Measurements from ENCODE around the gene PSMD4.
"Not testable (repeated sequence)": the region's sequence is repeated elsewhere in the genome, so short reads cannot be mapped to it uniquely, and the experiment has no call there.

Gene PSMD4

GRCh38 chr1:151251656-151252470 is 2.7 kb upstream of the PSMD4 start:
- H3K36me3 ChIP-seq (replicated peaks): peaks cover 27% of the 10 kb centered on the region
- DNase-seq (ENCODE audit: low spot score in 2 of 2): peak; percentile 77 to 96
- H3K4me3 ChIP-seq: no peak overlapping the region
- in situ Hi-C loops (cut with MboI; ENCODE audit: low sequenced_read_pairs): no loop called here
- no peaks in the 10 kb centered on the region for H3K9me3 ChIP-seq
- H3K4me1 ChIP-seq: peaks cover 4% of the 10 kb centered on the region
- no peaks in the 10 kb centered on the region for H3K27me3 ChIP-seq (ENCODE audit: low read depth)

- no peak for DNase-seq (ENCODE audit: low spot score in 2 of 2)
- in situ Hi-C loops (cut with MboI; ENCODE audit: low sequenced_read_pairs): no loop called here
- Histone ChIP-seq H3K36me3 (replicated peaks) (peaks cover 3% of the 10 kb centered on the region; the same call in 1 of the 2 replicates), H3K9me3 (no peaks in the 10 kb centered on the region), H3K4me3 (peak overlapping the region; percentile 92), H3K4me1 (peaks cover 4% of the 10 kb centered on the region), H3K27me3 (ENCODE audit: low read depth) (no peaks in the 10 kb centered on the region)
These were observed 847 bp downstream of the PSMD4 start for GRCh38 chr1:151255381-151255780.

GRCh38 chr1:151259351-151259750 is 4.8 kb downstream of the PSMD4 start:
- H3K36me3 ChIP-seq (replicated peaks): peaks cover 30% of the 10 kb centered on the region
- peaks cover under 1% of the 10 kb centered on the region for H3K4me1 ChIP-seq
- DNase-seq (ENCODE audit: low spot score in 2 of 2): no peak
- H3K9me3 ChIP-seq: no peaks in the 10 kb centered on the region
- no peaks in the 10 kb centered on the region for H3K27me3 ChIP-seq (ENCODE audit: low read depth)
- H3K4me3 ChIP-seq: no peak overlapping the region
- in situ Hi-C loops (cut with MboI; ENCODE audit: low sequenced_read_pairs): no loop called here

GRCh38 chr1:151265446-151266236 is 11.1 kb downstream of the PSMD4 start:
- H3K4me1 ChIP-seq: no peaks in the 10 kb centered on the region
- no peak for DNase-seq (ENCODE audit: low spot score in 2 of 2)
- no peak overlapping the region for H3K4me3 ChIP-seq
- H3K27me3 ChIP-seq (ENCODE audit: low read depth): no peaks in the 10 kb centered on the region
- H3K9me3 ChIP-seq: no peaks in the 10 kb centered on the region
- in situ Hi-C loops (cut with MboI; ENCODE audit: low sequenced_read_pairs): no loop called here
- H3K36me3 ChIP-seq (replicated peaks): peaks cover 70% of the 10 kb centered on the region

GRCh38 chr1:151266315-151266714 is 11.8 kb downstream of the PSMD4 start:
- H3K4me3 ChIP-seq: no peak overlapping the region

GRCh38 chr1:151266821-151267220 is 12.3 kb downstream of the PSMD4 start:
- no peaks in the 10 kb centered on the region for H3K4me1 ChIP-seq
- H3K27me3 ChIP-seq (ENCODE audit: low read depth): no peaks in the 10 kb centered on the region
- peaks cover 67% of the 10 kb centered on the region for H3K36me3 ChIP-seq (replicated peaks)
- H3K9me3 ChIP-seq: no peaks in the 10 kb centered on the region
- DNase-seq (ENCODE audit: low spot score in 2 of 2): no peak
- in situ Hi-C loops (cut with MboI; ENCODE audit: low sequenced_read_pairs): no loop called here
- H3K4me3 ChIP-seq: no peak overlapping the region

More at GRCh38 chr1:151266315-151266714, 11.8 kb downstream of the PSMD4 start:
- H3K9me3 ChIP-seq: no peaks in the 10 kb centered on the region
- no peaks in the 10 kb centered on the region for H3K4me1 ChIP-seq
- H3K27me3 ChIP-seq (ENCODE audit: low read depth): no peaks in the 10 kb centered on the region
- in situ Hi-C loops (cut with MboI; ENCODE audit: low sequenced_read_pairs): no loop called here
- no peak for DNase-seq (ENCODE audit: low spot score in 2 of 2)
- H3K36me3 ChIP-seq (replicated peaks): peaks cover 70% of the 10 kb centered on the region

- Histone ChIP-seq H3K27me3 (ENCODE audit: low read depth) (no peaks in the 10 kb centered on the region), H3K36me3 (replicated peaks) (peaks cover 61% of the 10 kb centered on the region), H3K4me1 (no peaks in the 10 kb centered on the region), H3K4me3 (no peak overlapping the region), H3K9me3 (no peaks in the 10 kb centered on the region)
- in situ Hi-C loops (cut with MboI; ENCODE audit: low sequenced_read_pairs): no loop called here
- no peak for DNase-seq (ENCODE audit: low spot score in 2 of 2)
These were observed 13.2 kb downstream of the PSMD4 start for GRCh38 chr1:151267760-151268159.

- Histone ChIP-seq H3K4me1 (no peaks in the 10 kb centered on the region), H3K9me3 (no peaks in the 10 kb centered on the region), H3K27me3 (ENCODE audit: low read depth) (no peaks in the 10 kb centered on the region), H3K36me3 (replicated peaks) (peaks cover 10% of the 10 kb centered on the region), H3K4me3 (no peak overlapping the region)
- in situ Hi-C loops (cut with MboI; ENCODE audit: low sequenced_read_pairs): no loop called here
- no peak for DNase-seq (ENCODE audit: low spot score in 2 of 2)
These were observed 19.5 kb downstream of the PSMD4 start for GRCh38 chr1:151273924-151274466.

- H3K27me3 ChIP-seq (ENCODE audit: low read depth); DNase-seq (ENCODE audit: low spot score in 2 of 2); in situ Hi-C loops (cut with MboI; ENCODE audit: low sequenced_read_pairs); H3K4me3 ChIP-seq; H3K4me1 ChIP-seq; H3K9me3 ChIP-seq; H3K36me3 ChIP-seq (replicated peaks): not testable (repeated sequence)
These were observed 20.8 kb downstream of the PSMD4 start for GRCh38 chr1:151275341-151275740.

- no peak overlapping the region for H3K4me3 ChIP-seq
- in situ Hi-C loops (cut with MboI; ENCODE audit: low sequenced_read_pairs): no loop called here
- H3K9me3 ChIP-seq: no peaks in the 10 kb centered on the region
- peaks cover 6% of the 10 kb centered on the region for H3K36me3 ChIP-seq (replicated peaks)
- no peaks in the 10 kb centered on the region for H3K27me3 ChIP-seq (ENCODE audit: low read depth)
- DNase-seq (ENCODE audit: low spot score in 2 of 2): no peak
- peaks cover 4% of the 10 kb centered on the region for H3K4me1 ChIP-seq
These were observed 22.7 kb downstream of the PSMD4 start for GRCh38 chr1:151277249-151277648.

GRCh38 chr1:151281225-151281968 is 26.9 kb downstream of the PSMD4 start:
- DNase-seq (ENCODE audit: low spot score in 2 of 2): peak; percentile 94 to 97
- no peaks in the 10 kb centered on the region for H3K27me3 ChIP-seq (ENCODE audit: low read depth)
- H3K4me3 ChIP-seq: peak overlapping the region; percentile 93
- H3K36me3 ChIP-seq (replicated peaks): peaks cover 11% of the 10 kb centered on the region
- in situ Hi-C loops (cut with MboI; ENCODE audit: low sequenced_read_pairs): no loop called here
- H3K4me1 ChIP-seq: peaks cover 8% of the 10 kb centered on the region
- no peaks in the 10 kb centered on the region for H3K9me3 ChIP-seq

- in situ Hi-C loops (cut with MboI; ENCODE audit: low sequenced_read_pairs): no loop called here
These were observed 27.7 kb downstream of the PSMD4 start, which contains the start of gene ZNF687 for GRCh38 chr1:151281969-151282882. TSS of gene ZNF687 (plus strand) at chr1:151282299. CDS start at chr1:151286292, 3,993 bp downstream.

More at GRCh38 chr1:151281969-151282882, 27.7 kb downstream of the PSMD4 start, which contains the start of gene ZNF687:
- Histone ChIP-seq H3K9me3 (no peaks in the 10 kb centered on the region), H3K36me3 (replicated peaks) (peaks cover 19% of the 10 kb centered on the region), H3K4me3 (peak within 1 kb of the TSS; percentile 93), H3K27me3 (ENCODE audit: low read depth) (no peaks in the 10 kb centered on the region), H3K4me1 (peaks cover 8% of the 10 kb centered on the region)
- DNase-seq (ENCODE audit: low spot score in 2 of 2): peak; percentile 99 to 100
